VCaP (cell line): ENCODE data around the gene GSS.
"Not testable (repeated sequence)": the region's sequence is repeated elsewhere in the genome, so short reads cannot be mapped to it uniquely, and the experiment has no call there.

Experiments
- H3K27ac ChIP-seq: fragments of 450-650 bp; 2 replicates; pipeline ENCODE4 v1.5.1; 2017
- CTCF ChIP-seq: fragments of 450-650 bp; conservative IDR thresholded peaks from 2 replicates; pipeline ENCODE4 v1.5.1; 2017; ENCODE audit warnings: mild to moderate bottlenecking, moderate library complexity

The GSS gene

GRCh38 chr20:34907616-34908469, 47.8 kb downstream of the GSS start:
- peak overlapping the region; percentile 88 for H3K27ac ChIP-seq
- no peak for TF ChIP-seq CTCF

- no peak for TF ChIP-seq CTCF
These were observed 51.4 kb downstream of the GSS start for GRCh38 chr20:34904202-34904621.

GRCh38 chr20:34898731-34899130, 56.9 kb downstream of the GSS start:
- not testable (repeated sequence) for H3K27ac ChIP-seq

More at GRCh38 chr20:34904202-34904621, 51.4 kb downstream of the GSS start:
- H3K27ac ChIP-seq: no peak overlapping the region

GRCh38 chr20:34898129-34898528, 57.5 kb downstream of the GSS start:
- not testable (repeated sequence) for H3K27ac ChIP-seq

GRCh38 chr20:34896086-34896621, 59.5 kb downstream of the GSS start:
- TF ChIP-seq CTCF: no peak
- H3K27ac ChIP-seq: no peak overlapping the region

GRCh38 chr20:34895465-34895864, 60.1 kb downstream of the GSS start:
- no peak for TF ChIP-seq CTCF
- no peak overlapping the region for H3K27ac ChIP-seq

- H3K27ac ChIP-seq: no peak overlapping the region
- no peak for TF ChIP-seq CTCF
These were observed 60.9 kb downstream of the GSS start for GRCh38 chr20:34894723-34895122.

GRCh38 chr20:34892671-34893070, 62.9 kb downstream of the GSS start:
- no peak for TF ChIP-seq CTCF
- no peak overlapping the region for H3K27ac ChIP-seq
